Middle frontal gyrus (tissue), 1 donor: Measurements from ENCODE around the gene ADAMTS12.

Experiments used
- DNase-seq: peaks from one replicate; pipeline ENCODE4 v3.0.0-alpha.2; 2015; ENCODE audit warnings: low spot score; ENCODE audit errors: extremely low spot score

Gene ADAMTS12

GRCh38 chr5:33806738-33807442, 84.9 kb downstream of the ADAMTS12 start:
- no peak for DNase-seq

GRCh38 chr5:33801292-33801691, 90.5 kb downstream of the ADAMTS12 start:
- DNase-seq = no peak

DNA sequence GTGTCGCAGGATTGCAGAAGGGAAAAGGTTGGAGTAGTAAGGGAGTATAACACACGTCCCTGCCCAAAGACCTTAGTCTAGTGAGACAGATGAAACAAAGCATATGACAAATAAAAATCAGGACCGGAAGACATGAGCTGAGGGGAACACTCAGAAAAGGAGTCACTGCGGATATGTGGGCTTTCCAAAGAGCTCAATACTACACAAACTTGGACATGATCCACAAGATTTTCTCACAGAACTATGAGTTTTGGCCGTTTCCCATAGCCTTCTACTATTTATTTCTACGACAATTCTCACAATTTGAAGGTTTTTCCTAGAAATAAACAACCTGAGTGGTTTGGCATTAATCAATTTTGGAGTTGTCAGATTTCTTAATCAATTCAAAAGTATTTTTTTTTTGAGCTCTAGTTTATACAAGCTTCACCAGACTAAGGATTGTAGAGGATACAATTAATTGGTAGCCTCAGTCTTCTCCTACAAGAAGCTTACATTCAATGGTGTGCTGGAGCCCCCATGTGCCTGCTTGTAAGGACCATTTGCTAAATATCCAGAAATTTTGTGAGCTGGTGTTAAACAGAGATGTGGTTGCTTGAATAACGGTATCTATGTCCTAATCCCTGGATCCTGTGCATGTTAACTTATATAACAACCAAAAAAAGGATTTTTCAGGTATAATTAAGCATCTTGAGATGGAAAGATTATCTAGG, 91.4 kb downstream of the ADAMTS12 start:
- no peak for DNase-seq

GRCh38 chr5:33795496-33795895, 96.3 kb downstream of the ADAMTS12 start:
- no peak for DNase-seq

DNA sequence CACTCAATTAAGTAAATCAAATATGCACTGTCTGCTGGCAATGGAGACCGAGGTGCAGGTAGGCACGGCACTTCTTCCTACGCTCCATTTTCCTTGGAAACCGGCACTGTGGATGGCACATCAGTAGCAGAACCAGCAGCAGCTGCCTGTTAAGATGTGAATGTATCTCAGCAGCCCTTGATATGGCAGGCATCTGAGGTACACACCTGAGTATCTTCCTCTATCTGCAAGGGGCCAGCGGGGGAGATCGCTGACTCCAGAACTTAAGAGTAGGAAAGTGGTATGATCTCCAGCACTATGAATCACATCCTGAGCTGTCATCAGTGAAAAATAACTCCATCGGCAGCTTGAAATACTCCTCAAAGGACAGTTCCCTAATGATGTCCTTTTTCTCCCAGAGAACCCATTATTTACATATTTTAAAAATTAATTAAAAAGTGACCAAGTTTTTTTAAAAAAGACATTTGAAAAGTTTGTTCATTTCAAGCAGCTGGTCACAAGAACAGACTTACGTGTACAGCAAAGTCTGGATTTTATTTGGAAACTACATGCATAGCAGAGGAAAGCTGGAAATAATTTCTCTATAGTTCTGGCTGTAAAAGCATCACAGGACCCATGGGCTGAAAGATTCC, 97.1 kb downstream of the ADAMTS12 start:
- no peak for DNase-seq

DNA sequence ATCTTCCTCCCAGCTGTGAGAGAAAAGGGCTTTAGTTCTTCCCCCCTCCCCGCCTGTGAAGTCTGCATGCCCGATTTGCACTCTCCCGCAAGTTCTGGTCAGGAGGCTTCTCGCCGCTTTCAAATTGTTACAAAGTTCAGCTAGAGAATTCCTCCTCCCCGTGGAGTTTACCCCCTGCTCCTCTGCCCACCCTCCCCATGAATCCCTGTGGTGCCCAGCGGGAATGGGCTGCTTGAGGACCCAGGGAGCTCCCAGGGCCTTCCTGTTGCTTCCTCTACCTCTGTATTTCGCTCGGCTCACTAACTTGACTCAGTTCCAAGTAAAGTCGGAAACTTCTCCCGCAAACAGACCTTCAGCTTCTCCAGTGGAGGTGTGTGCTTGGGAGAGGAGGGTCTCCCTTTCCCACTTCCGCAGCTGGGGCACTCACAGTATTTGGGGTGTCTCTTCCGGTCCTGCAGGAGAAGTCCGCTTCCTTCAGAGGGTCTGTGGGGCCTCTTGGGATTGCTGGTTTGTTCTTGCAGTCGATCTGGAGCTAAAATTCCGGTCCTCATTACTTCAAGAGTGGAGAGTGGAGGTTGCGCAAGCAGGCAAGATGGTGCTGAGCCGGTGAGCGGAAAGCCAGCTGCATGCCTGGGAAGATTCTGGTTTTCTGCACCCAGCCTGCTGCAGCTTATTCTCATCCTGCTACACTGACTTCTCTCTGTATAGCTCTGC, 97.8 kb downstream of the ADAMTS12 start:
- no peak for DNase-seq

DNA sequence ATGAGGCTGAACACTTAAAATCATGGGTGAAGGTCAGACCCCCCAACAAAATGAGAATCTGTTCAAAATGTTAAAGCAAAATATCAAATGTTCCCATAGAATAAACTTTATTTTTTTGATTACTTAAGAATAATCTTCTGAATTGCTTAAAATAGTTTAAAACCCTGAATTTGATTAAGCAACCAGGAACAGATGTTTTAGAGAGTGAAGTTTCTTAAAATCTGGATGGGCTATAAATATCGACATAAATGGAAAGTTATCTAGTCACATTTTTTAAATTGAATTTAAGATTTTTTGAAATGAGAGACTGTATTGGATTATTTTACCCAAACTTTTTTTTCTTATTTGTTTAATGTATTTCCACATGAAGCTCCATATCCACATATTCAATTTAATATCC, 98.5 kb downstream of the ADAMTS12 start:
- DNase-seq = no peak

- DNase-seq = no peak
These were observed 99.2 kb downstream of the ADAMTS12 start for GRCh38 chr5:33792559-33792958.

- no peak for DNase-seq
These were observed 102.2 kb downstream of the ADAMTS12 start for GRCh38 chr5:33789567-33789957.

- no peak for DNase-seq
These were observed 102.7 kb downstream of the ADAMTS12 start for GRCh38 chr5:33788922-33789566.

GRCh38 chr5:33785571-33785970, 106.2 kb downstream of the ADAMTS12 start:
- no peak for DNase-seq

DNA sequence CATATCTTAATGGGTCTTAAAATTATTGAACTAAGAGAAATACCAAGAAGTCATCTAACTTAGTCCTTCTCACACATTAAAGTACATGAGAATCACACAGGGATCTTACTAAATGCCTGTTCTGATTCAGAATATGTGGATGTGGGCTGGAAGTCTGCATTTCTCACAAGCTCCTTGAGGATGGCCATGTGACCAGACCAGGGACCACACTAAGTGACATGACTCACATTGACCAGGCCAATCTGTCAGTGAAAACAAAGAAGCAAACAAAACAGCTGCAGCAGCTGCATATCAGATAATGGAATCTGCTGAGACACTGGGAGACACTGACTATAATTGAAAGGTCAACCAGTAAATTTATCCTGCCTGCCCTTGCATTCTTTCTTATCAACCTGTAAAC, 110.5 kb downstream of the ADAMTS12 start:
- no peak for DNase-seq

GRCh38 chr5:33776151-33776660, 115.6 kb downstream of the ADAMTS12 start:
- no peak for DNase-seq

DNA sequence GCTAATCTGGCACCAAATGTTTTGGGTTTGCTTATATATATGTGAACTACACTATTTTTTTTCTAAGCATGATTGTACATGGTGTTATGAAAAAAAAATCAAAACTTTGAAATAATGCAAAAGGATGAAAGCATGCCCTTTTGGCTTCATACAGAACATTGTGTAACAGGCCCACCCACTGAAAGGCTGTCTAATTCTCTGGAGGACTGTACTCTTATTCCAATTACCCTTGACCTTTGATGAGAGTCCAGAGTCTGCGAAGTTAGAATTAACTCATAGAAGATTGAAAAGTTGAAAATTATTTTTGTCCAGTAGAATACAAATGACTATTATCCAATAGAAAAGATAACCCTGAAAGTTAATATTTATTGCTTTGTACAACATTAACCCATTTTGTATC, 117.4 kb downstream of the ADAMTS12 start:
- DNase-seq = no peak

- DNase-seq = no peak
These were observed 119.4 kb downstream of the ADAMTS12 start for GRCh38 chr5:33772380-33772897.

DNA sequence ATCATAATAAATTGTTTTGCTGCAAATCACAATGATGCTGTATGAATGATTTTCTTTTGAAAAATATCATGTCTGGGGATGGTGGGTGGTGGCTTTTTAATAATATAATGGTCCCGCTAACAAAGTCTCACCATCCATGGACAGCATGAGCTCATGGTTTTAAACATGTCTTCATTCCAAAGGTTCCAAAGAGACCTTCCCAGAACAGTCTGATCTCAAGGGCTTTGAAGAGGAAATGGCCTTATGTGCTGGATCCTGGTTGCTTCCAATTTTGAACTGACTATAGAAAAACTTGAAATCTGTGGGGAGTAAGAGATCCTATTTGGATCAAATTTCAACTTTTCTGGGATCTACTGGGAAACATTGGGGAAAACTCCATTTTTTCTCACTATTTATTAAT, 121.8 kb downstream of the ADAMTS12 start:
- DNase-seq = no peak

DNA sequence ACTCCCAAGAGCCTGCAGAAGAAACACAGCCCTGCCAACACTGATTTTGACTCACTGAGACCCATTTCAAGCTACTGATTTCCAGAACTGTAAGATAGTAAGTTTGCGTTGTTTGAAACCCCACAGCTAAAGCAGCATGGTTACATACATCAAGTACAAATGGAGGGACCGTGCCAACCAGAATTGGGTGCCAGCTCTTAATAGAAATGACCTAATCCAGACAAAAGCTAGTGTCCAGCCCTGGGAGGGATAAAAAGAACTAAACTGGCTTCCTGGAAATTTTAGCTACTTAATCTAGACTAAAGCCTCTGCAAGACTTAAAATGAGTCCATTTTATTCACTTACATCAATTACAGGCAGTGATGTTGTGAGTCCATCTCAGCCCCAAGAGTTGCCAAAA, 122.6 kb downstream of the ADAMTS12 start:
- DNase-seq = no peak

DNA sequence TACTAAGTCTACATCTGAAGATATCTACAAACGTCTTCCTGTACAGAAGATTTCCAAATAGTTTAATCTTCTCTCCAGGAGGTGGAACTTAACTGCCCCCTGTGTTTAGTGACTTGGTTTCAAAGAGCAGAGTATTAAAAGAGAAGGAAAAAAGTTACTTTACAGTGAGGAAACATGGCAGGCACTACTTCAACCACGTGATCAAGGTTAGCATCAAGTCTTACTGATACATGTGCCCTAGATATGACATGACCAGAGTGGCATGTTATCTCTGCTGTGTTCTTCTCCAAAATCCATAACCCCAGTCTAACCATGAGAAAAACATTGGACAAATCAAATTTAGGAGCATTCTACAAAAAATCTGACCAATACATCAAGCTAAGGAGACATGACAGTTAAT, 125.8 kb downstream of the ADAMTS12 start:
- no peak for DNase-seq

DNA sequence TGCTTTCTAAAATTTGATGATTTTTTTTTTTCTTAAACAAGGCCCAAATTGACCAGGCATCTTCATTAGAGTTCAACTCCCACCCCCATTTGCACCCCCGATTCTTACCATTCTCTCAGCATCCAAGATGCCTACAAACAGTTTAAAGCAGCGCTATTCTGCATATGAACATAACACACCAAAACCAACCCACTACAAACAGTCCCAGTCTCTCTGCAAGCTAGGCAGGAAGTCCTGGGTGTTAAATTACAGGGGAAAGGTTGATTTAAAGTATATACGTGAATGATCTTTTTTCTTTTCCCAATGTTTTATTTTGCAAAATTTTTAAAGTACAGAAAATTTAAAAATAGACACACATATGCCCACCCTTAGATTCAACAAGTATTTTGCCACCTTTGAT, 127.0 kb downstream of the ADAMTS12 start:
- no peak for DNase-seq

- no peak for DNase-seq
These were observed 128.4 kb downstream of the ADAMTS12 start for GRCh38 chr5:33763435-33763834.

DNA sequence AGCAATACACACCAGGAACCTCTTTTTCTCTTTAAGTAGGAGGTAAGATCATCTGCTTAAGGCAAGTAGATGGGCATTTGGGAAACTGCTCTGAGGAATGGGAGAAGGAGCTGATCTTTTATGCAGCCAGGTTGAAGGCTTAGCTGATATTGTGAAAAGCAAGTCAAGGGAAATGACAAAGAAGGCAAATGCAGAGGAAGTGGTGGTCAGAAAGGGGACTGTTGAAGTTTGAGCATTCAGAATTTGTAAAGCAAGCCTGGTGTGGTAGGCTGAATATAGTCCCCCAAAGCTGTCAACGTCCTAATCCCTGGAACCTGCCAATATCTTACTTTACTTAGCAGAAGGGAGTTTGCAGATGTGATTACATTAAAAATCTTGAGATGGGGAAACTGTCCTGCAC, 128.9 kb downstream of the ADAMTS12 start:
- DNase-seq = no peak
